Muscle of back (tissue), 11 donors: ENCODE measurements around the gene LRCH1. TPM values are rescaled to one million over a fixed set of nuclear protein-coding genes. Genes with fewer than 3 reads are reported as not detected.

Experiments
- DNase-seq, 3 donors: peaks; one replicate each; pipeline versions ENCODE4 v3.0.0 to v3.0.0-alpha.2; 2013
- polyA plus RNA-seq, 10 donors: library from polyadenylated mRNA; unstranded; fragments of 120-200 nt; gene quantifications; one replicate each; pipeline ENCODE4 v1.2.1, GENCODE V29; 2013; ENCODE audit not compliant: insufficient read length in 10 of 10

The LRCH1 gene
- polyA plus RNA-seq, 10 donors: 17.4 to 26.1 (median 21.4) TPM

GRCh38 chr13:46796129-46796514 lies 243.2 kb downstream of the LRCH1 start:
- DNase-seq: no peak

GRCh38 chr13:46796515-46797474 lies 243.8 kb downstream of the LRCH1 start, which contains the start of gene ESD:
Gene ESD, minus strand, starts transcription at chr13:46797161. Its CDS starts 5,748 bp downstream, at chr13:46791413.
- DNase-seq: peak; percentile 92 to 98 (median 93)

- DNase-seq: no peak
Measured at GRCh38 chr13:46797501-46798237, 244.7 kb downstream of the LRCH1 start.

DNA sequence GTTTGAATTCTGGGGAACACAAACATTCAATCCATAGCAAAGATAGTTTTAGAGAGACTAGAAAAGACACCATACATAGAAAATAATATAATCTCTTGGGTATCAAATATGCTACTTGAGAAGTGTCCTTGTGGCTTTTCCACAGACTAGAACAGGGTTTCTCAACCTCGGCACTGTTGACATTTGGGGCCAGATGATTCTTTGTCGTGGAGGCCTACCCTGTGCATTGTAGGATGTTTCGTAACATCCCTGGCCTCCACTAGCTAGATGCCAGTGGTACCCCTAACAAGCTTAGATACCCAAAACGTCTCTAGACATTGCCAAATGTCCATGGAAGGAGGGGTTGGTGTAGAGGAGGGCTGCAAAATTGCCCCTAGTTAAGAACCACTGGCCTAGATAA lies 246.2 kb downstream of the LRCH1 start:
- no peak for DNase-seq

DNA sequence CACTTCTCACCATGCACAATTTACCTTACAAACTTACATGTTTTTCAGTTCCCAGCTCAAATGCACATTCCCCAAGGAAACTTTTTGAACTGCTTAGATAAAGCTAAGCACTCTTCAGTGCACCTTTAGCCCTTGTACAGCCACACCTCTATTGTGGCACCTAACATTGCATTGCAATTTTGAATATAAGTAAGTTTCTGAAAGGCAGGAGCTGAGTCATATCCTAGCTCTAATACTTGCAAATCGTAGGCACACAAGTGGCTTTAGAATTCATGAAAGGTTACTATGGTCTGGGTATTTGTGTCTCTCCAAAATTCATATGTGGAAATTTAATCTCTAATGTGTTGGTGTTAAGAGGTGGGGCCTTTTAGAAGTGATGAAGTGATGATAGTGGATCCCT lies 248.9 kb downstream of the LRCH1 start:
- DNase-seq: no peak

Other genes with a start within 250 kb of the LRCH1 start
- gene RUBCNL, start 165.9 kb upstream of the LRCH1 start, polyA plus RNA-seq: 1 to 10 TPM; 1.6 to 6.0 (median 3.2) TPM
- gene ESD, start 244.0 kb downstream of the LRCH1 start, polyA plus RNA-seq: 100 to 1,000 TPM; 140 to 177 (median 158) TPM